ENCODE data around the gene DNAJB2. TPM values are rescaled to one million over a fixed set of nuclear protein-coding genes. Genes with fewer than 3 reads are reported as not detected.

Gene DNAJB2
- total RNA-seq (47.4 and 50.7 TPM in 2 replicates), polyA plus RNA-seq (19.4 and 20.1 TPM in 2 replicates)

DNA sequence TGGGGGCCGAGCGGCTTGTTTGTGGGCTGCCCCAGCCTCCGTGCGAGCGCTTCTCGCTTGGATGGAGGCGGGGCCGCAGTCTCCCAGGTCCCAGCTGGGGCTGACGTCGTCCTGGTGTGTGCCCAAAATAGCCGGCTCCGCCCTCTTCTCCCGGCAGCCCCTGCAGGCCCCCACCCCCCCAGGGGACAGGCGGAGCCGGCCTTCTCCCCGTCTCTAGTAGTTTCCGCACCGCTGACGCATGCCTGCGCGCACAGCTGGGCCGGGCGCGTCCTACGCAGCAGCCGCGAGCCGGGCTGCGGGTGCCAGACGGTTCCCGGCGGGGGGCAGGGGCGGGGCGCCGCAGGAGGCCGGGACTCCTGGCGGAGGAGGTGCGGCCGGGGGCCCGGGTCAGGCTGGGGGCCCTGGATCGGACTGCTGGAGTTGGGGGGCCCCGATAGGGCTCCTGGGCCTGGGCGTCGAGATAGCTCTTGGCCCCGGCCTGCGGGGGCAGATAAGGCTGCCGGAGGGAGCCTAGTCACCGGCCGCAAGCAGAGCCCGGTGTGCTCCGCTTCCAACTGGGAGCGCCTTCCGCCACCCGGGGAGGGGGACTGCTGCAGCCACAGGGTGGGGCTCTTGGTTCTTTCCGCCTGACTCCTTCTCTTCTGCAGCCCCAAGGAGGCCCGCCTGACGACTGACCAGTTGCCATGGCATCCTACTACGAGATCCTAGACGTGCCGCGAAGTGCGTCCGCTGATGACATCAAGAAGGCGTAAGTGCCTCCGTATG, at the start of gene DNAJB2:
DNAJB2 (plus strand) TSS at position 216 of the 765 bp plus-strand sequence; CDS start at position 684, 468 bp downstream.
- peaks cover 4% of the 10 kb centered on the region for H3K79me2 ChIP-seq
- no peaks in the 10 kb centered on the region for H3K27me3 ChIP-seq
- peak within 1 kb of the TSS; percentile 32 for H3K4me3 ChIP-seq
- peaks cover 14% of the 10 kb centered on the region for H3K4me1 ChIP-seq (ENCODE audit: insufficient read depth)
- DNase-seq (ENCODE audit: low spot score) = peak; percentile 99
- H3K36me3 ChIP-seq (replicated peaks; ENCODE audit: insufficient read depth, low read depth) = no peaks in the 10 kb centered on the region
- H3K27ac ChIP-seq = peak within 1 kb of the TSS; percentile 95
- H4K20me1 ChIP-seq (ENCODE audit: insufficient read depth, poor library complexity, severe bottlenecking) = no peaks in the 10 kb centered on the region
- peak within 1 kb of the TSS; percentile 79 for H3K4me2 ChIP-seq
- H3K9me2 ChIP-seq (replicated peaks; ENCODE audit: insufficient read depth) = no peaks in the 10 kb centered on the region
- peak within 1 kb of the TSS; percentile 23 for H2AFZ ChIP-seq
- TF ChIP-seq EZH2phosphoT487 (IDR thresholded peaks at IDR 0.05; ENCODE audit: low read depth, severe bottlenecking, unreplicated experiment) = no peak
- no peaks in the 10 kb centered on the region for H3K9me3 ChIP-seq (ENCODE audit: low read depth)
- WGBS (ENCODE audit: low lambda C conversion rate, missing lambda C conversion rate) = 1% methylated on average over 45 of the region's 65 CpGs

DNA sequence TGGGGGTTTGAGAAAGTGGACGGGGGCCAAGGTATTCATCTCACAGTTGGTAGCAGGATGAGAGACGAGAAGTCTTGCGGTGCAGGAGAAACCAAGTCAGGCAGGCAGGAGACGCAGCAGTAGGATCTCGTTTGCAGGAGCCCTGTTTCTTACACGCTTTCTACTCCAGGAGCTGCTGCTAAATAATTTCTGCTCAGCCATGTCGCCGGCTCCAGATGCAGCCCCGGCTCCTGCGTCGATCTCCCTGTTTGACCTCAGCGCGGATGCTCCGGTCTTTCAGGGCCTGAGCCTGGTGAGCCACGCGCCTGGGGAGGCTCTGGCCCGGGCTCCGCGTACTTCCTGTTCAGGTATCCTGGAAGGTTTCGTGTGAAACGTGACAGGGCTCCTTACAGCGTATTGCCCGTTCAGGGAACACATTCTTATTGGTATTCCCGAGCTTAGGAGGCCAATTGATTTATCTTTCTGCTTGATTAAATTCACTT, 49.1 kb upstream of the DNAJB2 start:
- Histone ChIP-seq H3K9me3 (ENCODE audit: low read depth) (no peaks in the 10 kb centered on the region), H3K4me2 (peak overlapping the region; percentile 85), H3K79me2 (peaks cover 49% of the 10 kb centered on the region), H3K36me3 (replicated peaks; ENCODE audit: insufficient read depth, low read depth) (no peaks in the 10 kb centered on the region), H3K27me3 (no peaks in the 10 kb centered on the region), H4K20me1 (ENCODE audit: insufficient read depth, poor library complexity, severe bottlenecking) (no peaks in the 10 kb centered on the region), H3K4me1 (ENCODE audit: insufficient read depth) (peaks cover 16% of the 10 kb centered on the region), H3K4me3 (peak overlapping the region; percentile 78), H3K9me2 (replicated peaks; ENCODE audit: insufficient read depth) (no peaks in the 10 kb centered on the region), H3K27ac (peak overlapping the region; percentile 90), H2AFZ (peak overlapping the region; percentile 65)
- DNase-seq (ENCODE audit: low spot score) = peak; percentile 81
- WGBS (ENCODE audit: low lambda C conversion rate, missing lambda C conversion rate) = 1% methylated on average over 24 of the region's 24 CpGs
- TF ChIP-seq EZH2phosphoT487 (IDR thresholded peaks at IDR 0.05; ENCODE audit: low read depth, severe bottlenecking, unreplicated experiment) (no peak), EZH2 (IDR thresholded peaks at IDR 0.05; ENCODE audit: borderline replicate concordance) (no peak)
- TF ChIP-seq, protein P1, sequence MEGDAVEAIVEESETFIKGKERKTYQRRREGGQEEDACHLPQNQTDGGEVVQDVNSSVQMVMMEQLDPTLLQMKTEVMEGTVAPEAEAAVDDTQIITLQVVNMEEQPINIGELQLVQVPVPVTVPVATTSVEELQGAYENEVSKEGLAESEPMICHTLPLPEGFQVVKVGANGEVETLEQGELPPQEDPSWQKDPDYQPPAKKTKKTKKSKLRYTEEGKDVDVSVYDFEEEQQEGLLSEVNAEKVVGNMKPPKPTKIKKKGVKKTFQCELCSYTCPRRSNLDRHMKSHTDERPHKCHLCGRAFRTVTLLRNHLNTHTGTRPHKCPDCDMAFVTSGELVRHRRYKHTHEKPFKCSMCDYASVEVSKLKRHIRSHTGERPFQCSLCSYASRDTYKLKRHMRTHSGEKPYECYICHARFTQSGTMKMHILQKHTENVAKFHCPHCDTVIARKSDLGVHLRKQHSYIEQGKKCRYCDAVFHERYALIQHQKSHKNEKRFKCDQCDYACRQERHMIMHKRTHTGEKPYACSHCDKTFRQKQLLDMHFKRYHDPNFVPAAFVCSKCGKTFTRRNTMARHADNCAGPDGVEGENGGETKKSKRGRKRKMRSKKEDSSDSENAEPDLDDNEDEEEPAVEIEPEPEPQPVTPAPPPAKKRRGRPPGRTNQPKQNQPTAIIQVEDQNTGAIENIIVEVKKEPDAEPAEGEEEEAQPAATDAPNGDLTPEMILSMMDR (IDR thresholded peaks at IDR 0.05; ENCODE audit: poor library complexity) = no peak

DNA sequence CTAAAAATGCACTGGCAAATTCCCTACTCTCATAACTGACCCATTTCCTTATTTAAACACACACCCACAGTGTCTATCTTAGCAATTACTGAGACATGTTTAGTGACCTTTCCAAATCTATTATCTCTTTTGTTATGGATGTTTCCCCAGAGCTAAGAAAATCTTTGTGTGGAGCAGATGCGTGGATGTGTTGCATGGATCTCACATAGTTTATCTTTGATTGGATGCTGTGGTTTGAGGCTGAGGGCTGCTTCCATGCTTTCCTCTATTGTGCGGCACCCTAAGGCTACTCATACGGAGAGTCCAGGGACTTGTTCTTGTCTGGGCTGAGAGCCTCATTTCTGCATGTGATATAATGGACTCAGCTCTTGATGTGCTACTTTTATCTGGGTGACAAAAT, 44.8 kb upstream of the DNAJB2 start:
- 98% methylated on average over 3 of the region's 3 CpGs for WGBS (ENCODE audit: low lambda C conversion rate, missing lambda C conversion rate)
- no peaks in the 10 kb centered on the region for H3K36me3 ChIP-seq (replicated peaks; ENCODE audit: insufficient read depth, low read depth)

More for the DNA sequence above, 44.8 kb upstream of the DNAJB2 start:
- Histone ChIP-seq H3K79me2 (peaks cover 24% of the 10 kb centered on the region), H3K4me1 (ENCODE audit: insufficient read depth) (peaks cover 7% of the 10 kb centered on the region), H3K9me2 (replicated peaks; ENCODE audit: insufficient read depth) (no peaks in the 10 kb centered on the region), H4K20me1 (ENCODE audit: insufficient read depth, poor library complexity, severe bottlenecking) (no peaks in the 10 kb centered on the region), H3K27ac (no peak overlapping the region), H3K9me3 (ENCODE audit: low read depth) (no peaks in the 10 kb centered on the region), H2AFZ (no peak overlapping the region), H3K4me3 (no peak overlapping the region), H3K4me2 (no peak overlapping the region), H3K27me3 (no peaks in the 10 kb centered on the region)
- TF ChIP-seq EZH2phosphoT487 (IDR thresholded peaks at IDR 0.05; ENCODE audit: low read depth, severe bottlenecking, unreplicated experiment) (no peak), EZH2 (IDR thresholded peaks at IDR 0.05; ENCODE audit: borderline replicate concordance) (no peak)
- TF ChIP-seq, protein P1 (IDR thresholded peaks at IDR 0.05; ENCODE audit: poor library complexity) = no peak
- no peak for DNase-seq (ENCODE audit: low spot score)

All from hepatocyte (in vitro differentiated cells).